Measurements from ENCODE around the gene ACSS3.

- TF ChIP-seq CTCF (IDR thresholded peaks at IDR 0.05; ENCODE audit: low read length) (no peak), EZH2 (IDR thresholded peaks at IDR 0.05; ENCODE audit: borderline replicate concordance, low read length) (no peak)
Observed at GRCh38 chr12:81261508-81262207, 183.8 kb downstream of the ACSS3 start.
